GM12878 (cell line): ENCODE data around the gene BCAT1. TPM values are rescaled to one million over a fixed set of nuclear protein-coding genes. Genes with fewer than 3 reads are reported as not detected.
A peak's percentile ranks its signal among the peaks of the same experiment; 100 is the strongest.

ENCODE experiments used
- ATAC-seq: fragments of 200-7000 bp; cut with Tn5 transposase; 3 replicates; pipeline ENCODE4 v1.9.1; 2020; ENCODE audit warnings: mild to moderate bottlenecking, moderate library complexity
- BruUV-seq: library from RNA; stranded (reverse); fragments of 400-500 nt; replicated peaks from 2 replicates; lab custom pipeline; 2021; lab: Mats Ljungman, UMichigan
- CTCF ChIA-PET: fragments of 300-600 bp; sonication (Branson Sonifier 250); formaldehyde crosslinking; extraction: SDS; loops from one replicate; lab custom pipeline; 2021; ENCODE audit warnings: inconsistent platforms; lab: Yijun Ruan, JAX
- POLR2A ChIA-PET: fragments of 350-600 bp; formaldehyde crosslinking; extraction: SDS; loops from one replicate; lab custom pipeline; 2021; ENCODE audit warnings: inconsistent platforms; lab: Charles Lee
- RAD21 ChIA-PET: fragments of 300-600 bp; sonication (Branson Sonifier 250); formaldehyde crosslinking; loops from one replicate; lab custom pipeline; 2023; ENCODE audit warnings: antibody characterized with exemption; ENCODE audit not compliant: unreplicated experiment; lab: Charles Lee
- SMC1A ChIA-PET: fragments of 300-600 bp; sonication (Branson Sonifier 250); formaldehyde crosslinking; loops from one replicate; lab custom pipeline; 2023; ENCODE audit not compliant: unreplicated experiment, uncharacterized antibody; lab: Charles Lee
- DNase-seq: peaks from one replicate; pipeline ENCODE4 v3.0.0-alpha.2; 2011; ENCODE audit warnings: low read depth, low spot score
- FAIRE-seq: peaks from 3 replicates; lab custom pipeline; 2011; peaks lifted over from hg19 to GRCh38; lab: Jason Lieb, UNC
- H2AFZ ChIP-seq: 2 replicates; pipeline ENCODE4 v1.6.0; 2011; ENCODE audit warnings: low read depth, low read length, control low read depth; ENCODE audit not compliant: control insufficient read depth
- H3K27ac ChIP-seq: 2 replicates; pipeline ENCODE4 v1.5.1; 2011; ENCODE audit warnings: control low read depth; ENCODE audit not compliant: control insufficient read depth, insufficient read depth
- H3K27me3 ChIP-seq, 2 experiments: replicated peaks in 1 of 2; 2 replicates each; pipeline versions ENCODE4 v1.6.0 to v1.6.1; 2011; ENCODE audit warnings: low read length in 1 of 2; ENCODE audit not compliant: control insufficient read depth in 2 of 2, insufficient read depth in 2 of 2
- H3K36me3 ChIP-seq, 2 experiments: 2 replicates each; pipeline ENCODE4 v1.5.1; 2011; ENCODE audit warnings: low read length in 1 of 2; ENCODE audit not compliant: control insufficient read depth in 2 of 2, insufficient read depth in 2 of 2
- H3K4me1 ChIP-seq: 2 replicates; pipeline ENCODE4 v1.6.1; 2011; ENCODE audit warnings: mild to moderate bottlenecking, low read length, moderate library complexity, mixed read lengths; ENCODE audit not compliant: control insufficient read depth, insufficient read depth
- H3K4me2 ChIP-seq: 2 replicates; pipeline ENCODE4 v1.6.0; 2011; ENCODE audit warnings: control low read depth; ENCODE audit not compliant: control insufficient read depth, insufficient read depth
- H3K4me3 ChIP-seq: fragments of 200-600 bp; sonication (generic); 2 replicates; pipeline ENCODE4 v1.5.1; 2016
- H3K79me2 ChIP-seq: 2 replicates; pipeline ENCODE4 v1.6.0; 2011; ENCODE audit warnings: low read length; ENCODE audit not compliant: control insufficient read depth, insufficient read depth
- H3K9ac ChIP-seq: 2 replicates; pipeline ENCODE4 v1.8.0; 2011; ENCODE audit warnings: low read length, control low read depth, mixed read lengths; ENCODE audit not compliant: control insufficient read depth, insufficient read depth
- H3K9me3 ChIP-seq: replicated peaks from 3 replicates; pipeline ENCODE4 v1.5.1; 2011; ENCODE audit warnings: mild to moderate bottlenecking, low read length; ENCODE audit not compliant: control insufficient read depth, insufficient read depth
- H4K20me1 ChIP-seq: 2 replicates; pipeline ENCODE4 v1.6.0; 2011; ENCODE audit not compliant: control insufficient read depth, insufficient read depth
- BACH1 ChIP-seq: fragments of 450-650 bp; IDR thresholded peaks from 2 replicates; pipeline ENCODE4 v1.6.1; 2017; ENCODE audit warnings: mild to moderate bottlenecking, borderline replicate concordance
- BMI1 ChIP-seq: fragments of 450-650 bp; IDR thresholded peaks from 2 replicates; pipeline ENCODE4 v1.6.1; 2016; ENCODE audit warnings: mild to moderate bottlenecking, moderate library complexity, borderline replicate concordance
- CHD1 ChIP-seq: IDR thresholded peaks from 2 replicates; pipeline ENCODE4 v1.6.1; 2012; ENCODE audit warnings: low read depth, low read length, improper control_type of control experiment
- CTCF ChIP-seq, 3 experiments: IDR thresholded peaks in 2 of 3; conservative IDR thresholded peaks in 1 of 3; 2 replicates each; pipeline ENCODE4 v1.5.1; 2011; ENCODE audit warnings: low read depth in 3 of 3, low read length in 3 of 3, mild to moderate bottlenecking in 3 of 3, control low read depth in 2 of 3, moderate library complexity in 2 of 3, inconsistent platforms in 1 of 3, mixed read lengths in 1 of 3; ENCODE audit not compliant: control insufficient read depth in 2 of 3, insufficient read depth in 1 of 3; ENCODE audit errors: extremely low read depth in 1 of 3
- CUX1 ChIP-seq: IDR thresholded peaks from 2 replicates; pipeline ENCODE4 v1.6.1; 2012; ENCODE audit warnings: improper control_type of control experiment, low read depth, low read length; ENCODE audit not compliant: insufficient replicate concordance
- DPF2 ChIP-seq: fragments of 450-650 bp; IDR thresholded peaks from 2 replicates; pipeline ENCODE4 v1.6.1; 2017; ENCODE audit warnings: mild to moderate bottlenecking
- HSF1 ChIP-seq: fragments of 150-350 bp; IDR thresholded peaks from 2 replicates; pipeline ENCODE4 v1.6.1; 2014; ENCODE audit warnings: mild to moderate bottlenecking, low read depth, low read length
- IKZF2 ChIP-seq, 2 experiments: fragments of 450-650 bp; IDR thresholded peaks; 2 replicates each; pipeline ENCODE4 v1.6.1; 2017; ENCODE audit warnings: mild to moderate bottlenecking in 2 of 2, moderate library complexity in 2 of 2
- NR2F1 ChIP-seq: fragments of 450-650 bp; conservative IDR thresholded peaks from 2 replicates; pipeline ENCODE4 v1.6.1; 2017; ENCODE audit warnings: mild to moderate bottlenecking
- SPI1 ChIP-seq: IDR thresholded peaks from 2 replicates; pipeline ENCODE4 v1.6.1; 2011; ENCODE audit warnings: low read depth, mild to moderate bottlenecking, low read length, moderate library complexity, borderline replicate concordance; ENCODE audit not compliant: insufficient read depth
- TCF12 ChIP-seq: IDR thresholded peaks from 2 replicates; pipeline ENCODE4 v1.6.1; 2011; ENCODE audit warnings: low read depth, mild to moderate bottlenecking, low read length
- TCF3 ChIP-seq: IDR thresholded peaks from 2 replicates; pipeline ENCODE4 v1.6.1; 2012; ENCODE audit warnings: low read depth, mild to moderate bottlenecking, low read length, borderline replicate concordance; ENCODE audit not compliant: insufficient read depth
- YY1 ChIP-seq: IDR thresholded peaks from 2 replicates; pipeline ENCODE4 v1.6.1; 2011; ENCODE audit warnings: low read depth, mild to moderate bottlenecking, low read length
- WGBS: methylation state at CpG from one replicate; pipeline ENCODE4 v1.1.6; 2016; ENCODE audit warnings: low lambda C conversion rate; ENCODE audit not compliant: insufficient replicate concordance, insufficient coverage; ENCODE audit errors: missing lambda C conversion rate; 5-methylcytosine and 5-hydroxymethylcytosine counted together
- in situ Hi-C: fragments of 300-500 bp; cut with MboI; formaldehyde crosslinking; loops from 9 replicates; pipeline ENCODE4 v1.14.3; 2018; ENCODE audit warnings: mixed read lengths
- intact Hi-C: fragments of 100-400 bp; cut with micrococcal nuclease; formaldehyde crosslinking; loops from one replicate; pipeline ENCODE4 v1.14.2; 2022; ENCODE audit not compliant: unreplicated experiment
- polyA plus RNA-seq, 11 experiments: library from polyadenylated mRNA; depleted of rRNA in 4 of 11; unstranded in 6 of 11; stranded (reverse) in 5 of 11; fragments of >200 nt; fragmentation: Nextera tagmentation in 4 of 11; fragmentation: Illumina TruSeq in 1 of 11; extraction: Ambion mirVana in 4 of 11; extraction: Trizol in 1 of 11; gene quantifications; 1 replicate in 1 of 11; 2 replicates in 10 of 11; pipeline versions ENCODE4 v1.2.1 to v1.2.3, GENCODE V29; 2011 to 2016; ENCODE audit warnings: inconsistent platforms in 2 of 11, missing spikeins in 2 of 11, low read depth in 1 of 11
- total RNA-seq, 4 experiments: library from RNA; depleted of rRNA in 3 of 4; stranded (reverse); fragments of >200 nt in 3 of 4; fragmentation: Illumina TruSeq in 1 of 4; extraction: Trizol in 1 of 4; gene quantifications; 2 replicates each; pipeline versions ENCODE4 v1.2.1 to v1.2.3, GENCODE V29; 2013 to 2021

BCAT1 gene
- total and polyA plus RNA-seq, 10 of the 15 experiments (the other 5 are each of a cell fraction or from before 2014, with no cell fraction given): 26.2 to 187 (median 81.9) TPM

GRCh38 chr12:24840046-24840800 lies 108.7 kb downstream of the BCAT1 start:
- POLR2A ChIA-PET: interaction anchor here (1.0 to 3.2 kb wide), 6 partner anchors 13 to 113 kb away, joined by 3 to 11 read pairs (median 4); no protein-coding TSS in a partner anchor
- Histone ChIP-seq H3K9ac (peak overlapping the region; percentile 57; the same call in 1 of the 2 replicates), H3K79me2 (no peaks in the 10 kb centered on the region), H3K4me1 (peaks cover 27% of the 10 kb centered on the region), H3K27me3 (no peaks in the 10 kb centered on the region), H3K36me3 (no peaks in the 10 kb centered on the region), H3K9me3 (no peaks in the 10 kb centered on the region; the same call in 1 of the 3 replicates), H3K4me2 (peak overlapping the region; percentile 64), H3K4me3 (0 out of 2 replicates have a peak overlapping the region, but pooled peaks have one; percentile 1), H3K27ac (peak overlapping the region; percentile 89), H2AFZ (no peak overlapping the region), H4K20me1 (no peaks in the 10 kb centered on the region)
- peak; percentile 14 for ATAC-seq
- CTCF ChIA-PET: interaction anchor here (0.7 to 5.0 kb wide), 12 partner anchors 9 to 315 kb away, joined by 3 to 38 read pairs (median 4); no protein-coding TSS in a partner anchor
- no TSS peak for BruUV-seq
- in situ Hi-C loops: loop anchor here (5.0 kb wide), 1 partner anchor 107 kb away; the partner anchor contains the start of gene BCAT1
- no peak for DNase-seq
- SMC1A ChIA-PET: interaction anchor here (0.9 to 4.2 kb wide), 20 partner anchors 9 to 315 kb away, joined by 3 to 61 read pairs (median 4); partner anchors contain the start of gene BCAT1
- WGBS: 0% methylated on average over 1 of the region's 1 CpG
- RAD21 ChIA-PET: interaction anchor here (0.8 to 3.8 kb wide), 12 partner anchors 11 to 609 kb away, joined by 3 to 29 read pairs (median 4); no protein-coding TSS in a partner anchor
- intact Hi-C loops: no loop called here
- no peak for FAIRE-seq
- TF ChIP-seq SPI1 (no peak), BACH1 (no peak), CHD1 (no peak), TCF12 (no peak), DPF2 (no peak; the same call in 1 of the 2 replicates), TCF3 (no peak), NR2F1 (peak; percentile 45), HSF1 (no peak), BMI1 (0 out of 2 replicates have a peak, but pooled peaks have one; percentile 43), IKZF2 (IDR thresholded peaks at IDR 0.05) (no peak; a peak in 1 of 4 replicates), CTCF (IDR thresholded peaks at IDR 0.05 in 2 of 3, conservative IDR thresholded peaks at IDR 0.05 in 1 of 3; ENCODE audit: control insufficient read depth in 2 of 3, extremely low read depth in 1 of 3, insufficient read depth in 1 of 3, low read depth in 3 of 3, low read length in 3 of 3) (no peak), YY1 (no peak), CUX1 (no peak)
